HFFc6 (cell line): ENCODE data around the gene TBKBP1. TPM values are rescaled to one million over a fixed set of nuclear protein-coding genes. Genes with fewer than 3 reads are reported as not detected.

ENCODE experiments used
- DNase-seq: peaks from one replicate; pipeline ENCODE4 v3.0.0-alpha.2; 2018
- H3K27ac Mint-ChIP-seq: 2 replicates; pipeline ENCODE4 v1.8.0; 2020; ENCODE audit warnings: mild to moderate bottlenecking, mixed read lengths
- H3K27me3 Mint-ChIP-seq: 2 replicates; pipeline ENCODE4 v1.8.0; 2021; ENCODE audit warnings: mild to moderate bottlenecking, moderate library complexity, mixed read lengths; ENCODE audit not compliant: insufficient read depth
- H3K36me3 Mint-ChIP-seq: 2 replicates; pipeline ENCODE4 v1.8.0; 2021; ENCODE audit warnings: low read depth, mixed read lengths
- H3K4me1 Mint-ChIP-seq: 2 replicates; pipeline ENCODE4 v1.8.0; 2020; ENCODE audit warnings: low read depth, mixed read lengths
- H3K4me3 Mint-ChIP-seq: 2 replicates; pipeline ENCODE4 v1.8.0; 2020; ENCODE audit warnings: mild to moderate bottlenecking, moderate library complexity, mixed read lengths
- H3K9me3 Mint-ChIP-seq: 2 replicates; pipeline ENCODE4 v1.8.0; 2020; ENCODE audit warnings: mild to moderate bottlenecking, mixed read lengths
- CTCF ChIP-seq: fragments of 200-600 bp; sonication (generic); IDR thresholded peaks from 2 replicates; pipeline ENCODE4 v1.5.0; 2021; ENCODE audit warnings: antibody characterized with exemption, mild to moderate bottlenecking
- total RNA-seq, 6 experiments: library from RNA; stranded (reverse); fragmentation: NEBNext Ultra II Directional; extraction: Animal tissue kit (Norgen Biotek cat#: 25700); gene quantifications; 2 replicates in 1 of 6; 3 replicates in 5 of 6; pipeline ENCODE4 v1.2.3, GENCODE V29; 2021

Gene TBKBP1
- total RNA-seq, 6 experiments from 2014 or later = 6.6 to 8.3 (median 7.7) TPM

GRCh38 chr17:47751471-47751870 lies 57.5 kb downstream of the TBKBP1 start:
- no peak for DNase-seq
- Mint-ChIP-seq H3K27ac (no peak overlapping the region), H3K4me3 (no peak overlapping the region), H3K9me3 (peaks cover 14% of the 10 kb centered on the region), H3K27me3 (peaks cover 24% of the 10 kb centered on the region), H3K36me3 (no peaks in the 10 kb centered on the region), H3K4me1 (no peaks in the 10 kb centered on the region)
- TF ChIP-seq CTCF = no peak

GRCh38 chr17:47757386-47757785 lies 63.4 kb downstream of the TBKBP1 start:
- no peak for DNase-seq
- TF ChIP-seq CTCF = no peak
- Mint-ChIP-seq H3K27ac (no peak overlapping the region), H3K9me3 (peaks cover 41% of the 10 kb centered on the region), H3K36me3 (peaks cover 15% of the 10 kb centered on the region), H3K4me1 (peaks cover 9% of the 10 kb centered on the region; the same call in 1 of the 2 replicates), H3K4me3 (no peak overlapping the region), H3K27me3 (peaks cover 23% of the 10 kb centered on the region)

GRCh38 chr17:47760409-47761140 lies 66.6 kb downstream of the TBKBP1 start:
- H3K4me1 Mint-ChIP-seq = peaks cover 22% of the 10 kb centered on the region
- peaks cover 41% of the 10 kb centered on the region for H3K9me3 Mint-ChIP-seq
- DNase-seq = no peak
- TF ChIP-seq CTCF = no peak
- no peak overlapping the region for H3K27ac Mint-ChIP-seq
- H3K4me3 Mint-ChIP-seq = no peak overlapping the region
- peaks cover 15% of the 10 kb centered on the region for H3K36me3 Mint-ChIP-seq
- peaks cover 15% of the 10 kb centered on the region for H3K27me3 Mint-ChIP-seq

Other genes with a start within 250 kb of the TBKBP1 start
- 100 to 1,000 TPM in 2 of 6 experiments, 10 to 100 TPM in 4; 88.8 to 101 (median 89.9) TPM for gene NPEPPS, start 163.1 kb upstream of the TBKBP1 start, total RNA-seq
- 100 to 1,000 TPM; 439 to 580 (median 549) TPM for gene KPNB1, start 44.2 kb upstream of the TBKBP1 start, total RNA-seq
- not detected for gene TBX21, start 39.1 kb downstream of the TBKBP1 start, total RNA-seq
- 10 to 100 TPM in 2 of 6 experiments, 1 to 10 TPM in 4; 7.0 to 10.7 (median 9.2) TPM for gene OSBPL7, start 127.6 kb downstream of the TBKBP1 start, total RNA-seq
- 10 to 100 TPM; 39.4 to 48.0 (median 43.7) TPM for gene MRPL10, start 137.4 kb downstream of the TBKBP1 start, total RNA-seq
- gene LRRC46, start 137.5 kb downstream of the TBKBP1 start, total RNA-seq = 1 to 10 TPM in 1 of 6 experiments, under 1 TPM in 5; 0.41 to 1.1 (median 0.83) TPM
- 10 to 100 TPM; 33.9 to 46.6 (median 39.1) TPM for gene SCRN2, start 147.1 kb downstream of the TBKBP1 start, total RNA-seq
- 1 to 10 TPM in 4 of 6 experiments, under 1 TPM in 2; 0.45 to 1.2 (median 1.1) TPM for gene SP6, start 157.0 kb downstream of the TBKBP1 start, total RNA-seq
- 10 to 100 TPM; 10.7 to 17.5 (median 16.4) TPM for gene SP2, start 202.1 kb downstream of the TBKBP1 start, total RNA-seq
- gene PNPO, start 247.4 kb downstream of the TBKBP1 start, total RNA-seq = 10 to 100 TPM; 46.0 to 55.5 (median 51.1) TPM